H4 (cell line): Measurements from ENCODE around the gene RNF112. TPM values are rescaled to one million over a fixed set of nuclear protein-coding genes. Genes with fewer than 3 reads are reported as not detected.

ENCODE experiments used
- DNase-seq: peaks from one replicate; pipeline ENCODE4 v3.0.0-alpha.2; 2015; ENCODE audit warnings: low spot score
- total RNA-seq: library from RNA; depleted of rRNA; stranded (reverse); fragments of >200 nt; shearing (Covaris generic); gene quantifications from 2 replicates; pipeline ENCODE4 v1.2.3, GENCODE V29; 2014

RNF112 gene
- total RNA-seq, 1 experiment from 2014 or later: 0.15 TPM

GRCh38 chr17:19388791-19389785 lies 21.9 kb upstream of the RNF112 start:
- DNase-seq: no peak

DNA sequence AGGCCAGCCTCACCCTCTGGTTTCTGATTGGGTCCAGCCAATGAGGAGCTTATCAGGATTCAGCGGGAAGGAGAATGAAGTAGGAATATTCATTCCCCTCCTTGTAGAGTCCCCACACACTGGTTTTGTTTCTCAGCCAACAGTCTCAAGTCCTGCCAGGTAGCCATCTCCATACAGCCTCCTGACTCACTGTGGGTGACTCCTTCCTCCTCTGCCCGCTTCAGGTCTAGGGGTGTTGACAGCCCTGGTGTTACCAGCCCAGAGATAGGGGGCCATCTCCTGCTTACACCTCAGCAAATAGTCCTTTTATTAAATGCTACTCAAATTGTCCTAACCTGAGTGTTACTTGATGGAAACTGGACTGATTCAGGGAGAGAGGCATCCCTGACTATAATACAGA lies 20.1 kb upstream of the RNF112 start:
- DNase-seq: no peak

DNA sequence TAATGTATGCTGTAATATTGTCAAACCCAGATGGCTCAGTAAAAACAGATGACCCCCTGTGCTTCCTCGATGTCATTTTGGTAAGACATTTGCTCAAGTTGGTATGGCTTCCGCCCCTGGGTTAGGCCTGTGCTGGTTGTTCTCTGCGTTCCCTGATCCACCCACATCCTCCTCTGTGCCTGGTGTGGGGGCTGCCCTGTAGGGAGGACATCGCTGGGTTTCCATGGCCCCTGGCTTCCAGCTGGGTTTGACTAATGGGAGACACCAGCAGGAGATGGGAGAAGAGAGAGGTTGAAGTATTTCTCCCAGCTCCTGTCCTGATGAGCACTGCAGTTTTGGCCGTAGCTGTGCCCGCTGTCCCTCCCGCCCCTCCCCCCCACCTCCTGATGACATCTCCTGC lies 19.6 kb upstream of the RNF112 start:
- no peak for DNase-seq

DNA sequence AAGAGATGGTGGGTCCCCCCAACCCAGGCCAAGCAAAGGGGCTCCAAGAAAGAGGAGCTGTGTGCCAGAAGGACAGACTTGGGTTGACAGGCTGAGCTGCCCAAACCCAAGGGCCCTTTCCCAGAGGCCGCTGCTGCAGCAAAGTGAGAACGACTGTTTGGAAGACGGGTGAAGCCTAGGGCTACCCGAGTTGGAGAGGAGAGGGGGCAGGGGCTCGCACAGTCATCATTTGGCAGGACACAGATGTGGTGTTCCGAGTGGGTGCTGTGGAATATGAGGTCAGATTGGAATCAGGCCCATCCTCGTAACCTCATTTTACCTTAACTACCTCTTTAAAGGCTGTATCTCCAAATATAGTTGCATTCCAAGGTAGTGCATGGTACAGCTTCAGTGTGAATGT lies 18.7 kb upstream of the RNF112 start:
- no peak for DNase-seq

DNA sequence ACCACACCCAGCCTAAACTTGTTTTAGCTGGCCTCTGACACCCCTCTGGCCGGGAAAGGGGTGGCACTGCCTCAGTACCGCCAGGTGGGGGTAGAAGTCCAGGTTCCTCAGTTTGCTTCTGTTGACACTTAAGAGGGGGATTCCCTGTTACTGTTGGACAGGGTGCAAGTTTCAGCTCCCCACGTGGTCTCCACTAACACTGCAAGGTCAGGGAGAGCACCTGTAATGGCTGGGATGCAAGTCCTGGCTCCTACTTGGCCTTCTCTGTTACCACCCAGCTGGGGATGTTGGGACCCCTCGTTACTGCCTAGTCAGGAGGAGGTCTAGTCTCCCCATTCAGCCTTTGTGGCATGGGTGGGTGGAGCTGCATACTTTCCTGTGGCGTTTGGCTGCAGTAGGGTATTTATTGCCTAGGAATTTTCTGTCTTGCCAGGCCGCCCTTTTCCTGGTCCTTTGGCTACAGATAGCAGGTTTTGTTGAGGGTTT lies 13.4 kb upstream of the RNF112 start:
- DNase-seq: no peak

DNA sequence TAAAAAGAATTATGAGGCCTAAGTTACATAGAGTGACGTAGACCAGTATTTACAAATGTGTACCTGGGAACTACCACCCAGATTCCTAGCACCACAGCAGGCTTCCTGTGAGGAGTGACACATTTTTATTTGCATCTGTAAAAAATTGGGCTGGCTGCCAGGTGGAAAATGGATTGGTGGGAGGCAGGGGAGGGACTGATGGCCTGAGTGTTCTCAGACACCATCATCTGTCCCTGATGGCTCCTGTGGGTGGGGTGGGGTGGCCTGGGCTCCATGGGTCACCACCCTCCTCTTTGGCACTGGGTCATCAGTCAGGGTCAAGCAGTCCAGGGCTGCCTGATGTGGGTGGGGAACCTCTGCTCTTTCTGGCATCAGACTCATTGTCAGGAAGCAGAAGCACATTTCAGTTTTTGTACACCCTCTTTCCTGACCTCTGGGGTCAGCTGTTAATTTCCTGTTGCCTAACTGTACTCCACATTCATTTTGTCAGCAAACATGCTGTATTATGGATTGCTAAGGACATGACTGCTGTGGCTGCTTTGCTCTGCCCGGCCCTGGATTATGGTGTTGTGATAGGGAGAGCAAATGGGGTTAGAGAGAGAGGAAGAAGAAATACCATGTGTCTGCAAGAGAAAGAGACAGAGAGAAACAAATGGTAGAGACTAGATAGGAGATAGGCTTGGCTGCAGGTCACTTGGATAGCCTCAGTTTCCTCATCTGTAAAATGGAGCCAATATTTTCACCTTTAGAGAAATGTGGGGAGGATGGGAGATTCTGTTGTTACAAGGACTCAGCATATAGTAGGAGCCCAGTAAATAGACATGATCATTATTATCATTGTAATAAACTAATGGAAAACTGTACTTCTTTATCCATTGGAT lies 12.5 kb upstream of the RNF112 start:
- DNase-seq: no peak

- DNase-seq: no peak
These were observed 11.1 kb upstream of the RNF112 start for GRCh38 chr17:19399750-19400450.

- no peak for DNase-seq
These were observed 9.6 kb upstream of the RNF112 start for GRCh38 chr17:19401321-19402010.

DNA sequence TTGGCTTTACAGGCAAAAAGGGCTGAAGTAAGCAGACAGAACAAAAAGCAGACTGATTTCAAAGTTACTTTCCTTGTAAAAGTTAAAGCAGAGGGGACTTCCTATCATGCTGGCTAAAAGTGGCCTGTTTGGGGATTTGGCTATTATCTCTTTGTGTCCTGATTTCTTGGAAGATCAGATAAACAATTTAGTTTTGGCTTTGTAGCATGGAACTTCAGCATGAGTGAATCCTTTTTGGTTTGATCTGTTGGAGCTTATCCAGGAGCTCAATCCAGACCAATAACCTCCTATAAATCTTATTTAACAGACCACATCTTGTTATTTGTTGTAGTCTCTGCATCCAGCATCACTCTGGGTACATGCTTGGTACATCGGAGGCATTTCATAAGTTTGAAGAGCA lies 8.9 kb upstream of the RNF112 start:
- DNase-seq: no peak

- DNase-seq: no peak
These were observed 8.0 kb upstream of the RNF112 start for GRCh38 chr17:19403021-19403420.

GRCh38 chr17:19404264-19404663 lies 6.8 kb upstream of the RNF112 start:
- DNase-seq: no peak

- DNase-seq: no peak
These were observed 5.9 kb upstream of the RNF112 start for GRCh38 chr17:19405114-19405513.

DNA sequence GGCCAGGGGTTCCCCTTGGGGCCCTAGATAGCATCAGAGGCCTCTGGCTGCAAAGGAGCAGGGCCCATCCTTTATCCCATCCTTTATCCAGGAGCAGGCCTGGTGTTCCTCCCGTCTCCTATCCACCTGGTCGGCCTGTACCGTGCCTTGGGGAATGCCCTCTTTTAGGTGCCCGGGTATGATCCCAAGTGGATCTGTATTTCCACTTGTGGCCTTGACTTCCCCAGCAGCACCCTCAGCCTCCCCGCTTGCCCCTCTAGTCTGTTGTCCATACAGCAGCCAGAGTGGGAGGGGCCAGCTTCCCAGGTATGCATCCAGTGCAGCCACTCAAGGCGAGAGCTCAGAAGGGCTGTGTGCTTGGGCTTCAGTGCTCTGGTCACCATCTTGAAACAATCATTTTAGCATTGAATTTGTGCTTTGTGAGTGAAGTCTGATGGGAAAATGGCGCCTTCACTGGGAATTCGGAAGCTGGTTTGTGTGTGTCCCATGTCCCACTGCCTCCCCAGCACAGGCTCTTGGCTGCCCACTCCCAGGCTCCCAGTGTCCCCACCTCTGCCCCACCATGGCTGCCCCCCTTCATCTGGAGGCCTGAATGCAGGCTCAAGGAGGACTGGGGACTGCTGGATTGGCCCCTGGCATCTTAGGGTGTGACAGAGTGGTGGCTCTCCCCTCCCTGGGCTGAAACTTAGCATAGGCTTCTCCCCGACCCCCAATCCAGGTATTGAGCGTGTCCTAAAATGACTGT lies 3.3 kb upstream of the RNF112 start:
- DNase-seq: no peak

- DNase-seq: no peak
These were observed 2.7 kb upstream of the RNF112 start for GRCh38 chr17:19408346-19408710.

DNA sequence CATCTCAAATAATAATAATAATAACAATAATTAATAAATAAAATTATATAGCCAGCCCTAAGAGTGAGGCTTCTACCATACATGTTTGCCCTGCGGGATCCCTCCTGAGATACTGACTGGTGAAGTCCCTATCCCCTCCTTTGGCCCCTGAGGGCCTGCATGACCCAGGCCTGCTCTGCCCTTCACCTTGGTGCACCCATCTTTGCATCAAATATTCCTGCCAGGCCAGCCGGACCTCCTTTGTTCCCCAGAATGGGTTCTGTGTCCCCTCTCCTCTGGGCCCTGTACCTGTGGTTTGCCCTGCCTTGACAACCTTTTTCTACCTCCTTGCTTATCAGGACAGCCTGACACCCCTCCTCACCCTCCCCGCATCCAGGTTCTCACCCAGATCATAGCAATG lies 2.0 kb upstream of the RNF112 start:
- DNase-seq: no peak

DNA sequence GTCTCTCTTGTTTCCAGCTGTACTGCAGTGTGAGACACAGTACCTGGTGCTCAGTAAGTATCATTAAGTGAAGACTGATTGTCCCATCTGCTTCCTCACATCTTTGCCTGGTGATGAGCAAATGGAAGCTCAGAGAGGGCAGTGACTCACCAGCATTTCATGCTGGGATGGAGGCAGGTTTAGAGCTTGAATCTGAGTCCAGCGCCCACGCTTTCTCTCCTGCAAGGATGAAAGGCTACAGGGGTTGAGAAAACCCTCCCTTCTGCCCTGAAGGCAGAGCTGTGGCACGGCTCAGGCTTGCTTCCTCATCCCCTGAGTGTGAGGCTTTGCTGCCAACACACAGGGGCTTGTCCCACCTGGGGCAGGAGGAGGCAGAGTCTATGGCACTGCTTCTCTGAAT lies 1.5 kb upstream of the RNF112 start:
- no peak for DNase-seq

DNA sequence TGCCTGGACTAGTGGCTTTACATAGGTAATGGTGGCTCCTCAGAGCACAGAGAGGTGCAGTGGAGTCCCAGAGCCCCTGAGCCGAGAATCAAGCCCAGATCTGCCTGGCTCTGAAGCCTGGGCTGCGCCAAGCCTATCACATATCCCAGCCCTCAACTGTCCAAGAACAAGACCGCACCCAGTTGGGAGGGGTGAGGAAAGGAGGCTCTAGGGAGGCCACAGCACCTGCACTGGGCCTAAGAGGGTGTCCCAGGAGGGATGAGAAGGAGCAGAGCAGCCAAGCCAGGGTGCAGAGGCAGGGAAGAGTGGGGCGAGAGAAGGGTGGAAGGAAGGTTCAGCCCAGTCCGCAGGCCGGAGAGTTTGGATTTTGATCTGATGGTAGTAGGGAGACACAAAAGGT lies 941 bp upstream of the RNF112 start:
- DNase-seq: no peak

GRCh38 chr17:19411631-19412030 lies 599 bp downstream of the RNF112 start:
- DNase-seq: no peak

DNA sequence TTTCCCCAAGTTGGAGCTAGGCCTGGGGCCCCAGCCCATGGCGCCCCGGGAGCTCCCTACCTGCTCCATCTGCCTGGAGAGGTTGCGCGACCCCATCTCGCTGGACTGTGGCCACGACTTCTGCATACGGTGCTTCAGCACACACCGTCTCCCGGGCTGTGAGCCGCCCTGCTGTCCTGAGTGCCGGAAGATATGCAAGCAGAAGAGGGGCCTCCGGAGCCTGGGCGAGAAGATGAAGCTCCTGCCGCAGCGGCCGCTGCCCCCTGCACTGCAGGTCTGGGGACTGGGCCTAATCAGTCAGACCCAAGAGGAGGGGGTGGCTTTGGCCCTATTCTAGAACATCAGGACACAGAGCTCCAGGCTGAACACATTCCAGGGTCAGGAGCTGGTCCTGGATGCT lies 1.5 kb downstream of the RNF112 start:
- DNase-seq: no peak

DNA sequence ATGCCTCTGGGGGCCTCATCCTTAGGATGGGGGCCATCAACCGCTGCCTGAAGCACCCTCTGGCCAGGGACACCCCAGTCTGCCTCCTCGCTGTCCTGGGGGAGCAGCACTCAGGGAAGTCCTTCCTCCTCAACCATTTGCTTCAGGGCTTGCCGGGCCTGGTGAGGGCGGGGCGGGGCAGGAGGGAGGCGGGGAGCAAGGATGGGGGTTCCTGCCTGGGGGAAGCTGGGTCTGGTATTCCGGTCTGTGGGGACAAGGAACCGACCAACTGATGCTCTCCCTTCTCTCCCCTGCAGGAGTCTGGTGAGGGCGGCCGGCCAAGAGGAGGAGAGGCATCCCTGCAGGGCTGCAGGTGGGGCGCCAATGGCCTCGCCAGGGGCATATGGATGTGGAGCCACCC lies 2.0 kb downstream of the RNF112 start:
- no peak for DNase-seq

DNA sequence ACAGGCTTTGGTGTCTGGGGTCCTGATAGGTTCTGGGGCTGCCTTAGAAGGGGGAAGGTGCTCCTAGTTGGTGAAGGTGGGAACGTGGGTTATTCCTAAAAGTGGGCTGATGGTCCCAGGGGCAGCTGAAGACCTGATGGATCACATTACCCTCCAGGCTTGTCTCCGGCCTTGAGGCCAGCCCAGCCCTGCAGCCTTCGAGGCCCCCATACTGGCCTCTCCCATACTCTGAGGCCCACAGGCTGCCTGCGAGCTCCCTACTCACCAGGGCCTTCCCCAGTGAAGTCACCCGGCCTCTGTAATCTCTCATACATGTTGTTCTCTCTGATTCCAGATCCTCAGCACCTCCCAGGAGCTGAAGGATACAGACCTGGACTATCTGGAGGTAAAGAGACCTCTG lies 2.7 kb downstream of the RNF112 start:
- no peak for DNase-seq
